Esophagus squamous epithelium (tissue), 4 donors: Measurements from ENCODE around the gene IQGAP2.

Source experiments
- CTCF ChIP-seq, 6 experiments: fragments of 450-650 bp in 4 of 6; fragments of 200-600 bp in 2 of 6; sonication (generic) in 2 of 6; IDR thresholded peaks; one replicate each; pipeline ENCODE4 v1.5.1; 2016 to 2019; ENCODE audit warnings: antibody characterized with exemption in 6 of 6, mild to moderate bottlenecking in 4 of 6, moderate library complexity in 4 of 6
- POLR2A ChIP-seq, 4 donors: fragments of 450-650 bp; IDR thresholded peaks; one replicate each; pipeline ENCODE4 v1.6.1; 2017; ENCODE audit warnings: antibody characterized with exemption in 4 of 4, mild to moderate bottlenecking in 4 of 4, moderate library complexity in 3 of 4

- TF ChIP-seq CTCF (IDR thresholded peaks at IDR 0.05) (no peak), POLR2A (IDR thresholded peaks at IDR 0.05) (no peak)
Measured at GRCh38 chr5:76737846-76738245, 334.8 kb downstream of the IQGAP2 start.
